Measurements from ENCODE around the gene LMOD2. TPM values are rescaled to one million over a fixed set of nuclear protein-coding genes. Genes with fewer than 3 reads are reported as not detected.
A peak's percentile ranks its signal among the peaks of the same experiment; 100 is the strongest.

Gene LMOD2
- total and polyA plus RNA-seq, 2 donors (not counting 3 experiments of a cell fraction or from before 2014, with no cell fraction given): not detected

DNA sequence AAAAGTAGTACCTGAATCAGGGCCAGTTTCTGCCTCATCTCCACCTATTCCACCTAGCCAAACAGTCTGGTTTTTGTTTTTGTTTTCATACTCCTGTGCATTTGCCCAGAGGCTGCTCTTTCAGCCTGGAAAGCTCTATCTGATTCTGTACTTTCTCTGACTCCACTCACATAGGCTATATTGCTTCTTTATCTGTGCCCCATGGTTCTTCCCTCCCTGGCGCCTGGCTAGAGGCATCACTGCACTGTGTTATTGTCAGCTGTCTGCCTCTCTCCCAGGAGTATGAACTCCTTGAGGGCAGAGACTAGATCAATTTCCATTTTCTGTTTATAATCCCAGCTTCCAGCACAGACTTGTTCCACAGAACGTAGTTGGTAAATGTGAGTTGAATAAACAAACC is 5.1 kb upstream of the LMOD2 start:
- POLR2A ChIA-PET: interaction anchor here (1.0 kb wide), 1 partner anchor 99 kb away, joined by 3 read pairs; the partner anchor contains the start of gene WASL
- no peaks in the 10 kb centered on the region for H3K36me3 ChIP-seq (ENCODE audit: control insufficient read depth in 2 of 2, extremely low read depth in 1 of 2, insufficient read depth in 2 of 2, low read length in 2 of 2)
- H3K4me1 ChIP-seq (ENCODE audit: control insufficient read depth, extremely low read depth, insufficient read depth, low read length): peaks cover 11% of the 10 kb centered on the region
- intact Hi-C loops (cut with micrococcal nuclease): no loop called here
- no peak overlapping the region for H3K4me3 ChIP-seq (replicated peaks in 1 of 3; ENCODE audit: insufficient read depth in 1 of 3, low read depth in 1 of 3, low read length in 3 of 3)
- H3K9me3 ChIP-seq (replicated peaks; ENCODE audit: control insufficient read depth, insufficient read depth, low read length): no peaks in the 10 kb centered on the region
- no peaks in the 10 kb centered on the region for H4K20me1 ChIP-seq (replicated peaks; ENCODE audit: control insufficient read depth, extremely low read depth, insufficient read depth, low read length)
- no peaks in the 10 kb centered on the region for H3K9me1 ChIP-seq (replicated peaks; ENCODE audit: control insufficient read depth, extremely low read depth, insufficient read depth, low read length)
- CTCF ChIA-PET: interaction anchor here (0.8 to 4.8 kb wide), 5 partner anchors 15 to 51 kb away, joined by 4 to 21 read pairs (median 5); no protein-coding TSS in a partner anchor
- dilution Hi-C loops (cut with MboI; ENCODE audit: extremely low pct_ligation_motif_present, low sequenced_read_pairs): no loop called here
- BruUV-seq (replicated peaks): no TSS peak
- no peaks in the 10 kb centered on the region for H3K27me3 ChIP-seq (ENCODE audit: control insufficient read depth in 2 of 2, insufficient read depth in 2 of 2, low read length in 2 of 2)
- H2AFZ ChIP-seq (ENCODE audit: low read depth, low read length): peak overlapping the region; percentile 52
- no peak for TF ChIP-seq JUN (IDR thresholded peaks at IDR 0.05; ENCODE audit: borderline replicate concordance, insufficient read depth, insufficient read length, low read depth)
- TF ChIP-seq POLR2AphosphoS5 (IDR thresholded peaks at IDR 0.05; ENCODE audit: insufficient read depth, low read depth, low read length): no peak
- TF ChIP-seq, protein P1, sequence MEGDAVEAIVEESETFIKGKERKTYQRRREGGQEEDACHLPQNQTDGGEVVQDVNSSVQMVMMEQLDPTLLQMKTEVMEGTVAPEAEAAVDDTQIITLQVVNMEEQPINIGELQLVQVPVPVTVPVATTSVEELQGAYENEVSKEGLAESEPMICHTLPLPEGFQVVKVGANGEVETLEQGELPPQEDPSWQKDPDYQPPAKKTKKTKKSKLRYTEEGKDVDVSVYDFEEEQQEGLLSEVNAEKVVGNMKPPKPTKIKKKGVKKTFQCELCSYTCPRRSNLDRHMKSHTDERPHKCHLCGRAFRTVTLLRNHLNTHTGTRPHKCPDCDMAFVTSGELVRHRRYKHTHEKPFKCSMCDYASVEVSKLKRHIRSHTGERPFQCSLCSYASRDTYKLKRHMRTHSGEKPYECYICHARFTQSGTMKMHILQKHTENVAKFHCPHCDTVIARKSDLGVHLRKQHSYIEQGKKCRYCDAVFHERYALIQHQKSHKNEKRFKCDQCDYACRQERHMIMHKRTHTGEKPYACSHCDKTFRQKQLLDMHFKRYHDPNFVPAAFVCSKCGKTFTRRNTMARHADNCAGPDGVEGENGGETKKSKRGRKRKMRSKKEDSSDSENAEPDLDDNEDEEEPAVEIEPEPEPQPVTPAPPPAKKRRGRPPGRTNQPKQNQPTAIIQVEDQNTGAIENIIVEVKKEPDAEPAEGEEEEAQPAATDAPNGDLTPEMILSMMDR (IDR thresholded peaks at IDR 0.05; ENCODE audit: extremely low read depth in 1 of 2, insufficient read depth in 1 of 2, low read depth in 1 of 2, low read length in 2 of 2): no peak
- no peak for TF ChIP-seq GATA2 (IDR thresholded peaks at IDR 0.05; ENCODE audit: insufficient read depth, insufficient read length, low read depth, low read length)
- TF ChIP-seq EZH2 (IDR thresholded peaks at IDR 0.05; ENCODE audit: borderline replicate concordance, low read depth, low read length, severe bottlenecking): no peak
- no peak for TF ChIP-seq FOS (IDR thresholded peaks at IDR 0.05; ENCODE audit: borderline replicate concordance, insufficient read depth, low read length)
- TF ChIP-seq POLR2A (IDR thresholded peaks at IDR 0.05; ENCODE audit: low read depth, low read length): no peak
- TF ChIP-seq MYC (IDR thresholded peaks at IDR 0.05; ENCODE audit: low read depth, low read length): no peak
- TF ChIP-seq, protein P2, sequence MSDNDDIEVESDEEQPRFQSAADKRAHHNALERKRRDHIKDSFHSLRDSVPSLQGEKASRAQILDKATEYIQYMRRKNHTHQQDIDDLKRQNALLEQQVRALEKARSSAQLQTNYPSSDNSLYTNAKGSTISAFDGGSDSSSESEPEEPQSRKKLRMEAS (IDR thresholded peaks at IDR 0.05; ENCODE audit: insufficient read depth, insufficient read length): no peak
- H3K4me2 ChIP-seq (ENCODE audit: insufficient read depth, low read length): no peak overlapping the region
- no peak overlapping the region for H3K27ac ChIP-seq (ENCODE audit: insufficient read depth, low read depth, low read length)
- no peak for DNase-seq (ENCODE audit: low read depth, low spot score)
- no peaks in the 10 kb centered on the region for H3K79me2 ChIP-seq (ENCODE audit: control insufficient read depth, insufficient read depth, low read length)
- peak; percentile 52 for FAIRE-seq
- H3K9ac ChIP-seq (replicated peaks; ENCODE audit: extremely low read depth, insufficient read depth, low read length): no peak overlapping the region
